Peyer's patch (tissue), 4 donors: ENCODE measurements around the gene MRE11. TPM values are rescaled to one million over a fixed set of nuclear protein-coding genes. Genes with fewer than 3 reads are reported as not detected.
A peak's percentile ranks its signal among the peaks of the same experiment; 100 is the strongest.

Source experiments
- DNase-seq, 3 donors: peaks; one replicate each; pipeline ENCODE4 v3.0.0-alpha.2; 2017 to 2019
- H3K27ac ChIP-seq, 4 donors: fragments of 200-600 bp; sonication (generic); one replicate each; pipeline ENCODE4 v1.5.1; 2016 to 2019
- H3K27me3 ChIP-seq, 2 donors: fragments of 200-600 bp; sonication (generic); one replicate each; pipeline ENCODE4 v1.5.1; 2019
- H3K36me3 ChIP-seq, 3 donors: fragments of 200-600 bp; sonication (generic); one replicate each; pipeline ENCODE4 v1.5.1; 2016 to 2019
- H3K4me1 ChIP-seq, 4 donors: fragments of 200-600 bp; sonication (generic); one replicate each; pipeline ENCODE4 v1.5.1; 2016 to 2019
- H3K4me3 ChIP-seq, 4 donors: fragments of 200-600 bp; sonication (generic); 1 replicate in 3 of 4; 2 replicates in 1 of 4; pipeline ENCODE4 v1.5.1; 2016 to 2019; ENCODE audit warnings: mild to moderate bottlenecking in 1 of 4
- H3K9me3 ChIP-seq, 4 donors: fragments of 200-600 bp; sonication (generic); one replicate each; pipeline ENCODE4 v1.5.1; 2016 to 2019; ENCODE audit warnings: mild to moderate bottlenecking in 1 of 4
- CTCF ChIP-seq, 6 experiments: fragments of 450-650 bp in 4 of 6; fragments of 200-600 bp in 2 of 6; sonication (generic) in 1 of 6; IDR thresholded peaks; one replicate each; pipeline ENCODE4 v1.5.1; 2017 to 2019; ENCODE audit warnings: antibody characterized with exemption in 6 of 6, mild to moderate bottlenecking in 3 of 6, moderate library complexity in 1 of 6
- POLR2A ChIP-seq, 2 donors: fragments of 450-650 bp; IDR thresholded peaks; one replicate each; pipeline ENCODE4 v1.5.1; 2017; ENCODE audit warnings: antibody characterized with exemption in 2 of 2, mild to moderate bottlenecking in 2 of 2, moderate library complexity in 2 of 2
- total RNA-seq, 4 donors: library from RNA; depleted of rRNA; stranded (reverse); fragments of >200 nt; gene quantifications; one replicate each; pipeline ENCODE4 v1.1.0, GENCODE V29; 2016

Gene MRE11
- total RNA-seq, 4 donors from 2014 or later = 9.7 to 38.0 (median 14.1) TPM

GRCh38 chr11:94533206-94533605 is 39.6 kb upstream of the MRE11 start:
- DNase-seq = no peak
- Histone ChIP-seq H3K27ac (no peak overlapping the region), H3K4me3 (no peak overlapping the region), H3K4me1 (peaks cover 0 to 11% (median 2%) of the 10 kb centered on the region in 4 donors), H3K27me3 (no peaks in the 10 kb centered on the region), H3K36me3 (no peaks in the 10 kb centered on the region), H3K9me3 (no peaks in the 10 kb centered on the region)
- TF ChIP-seq CTCF (IDR thresholded peaks at IDR 0.05) (no peak), POLR2A (IDR thresholded peaks at IDR 0.05) (no peak)

GRCh38 chr11:94532211-94532610 is 38.6 kb upstream of the MRE11 start:
- Histone ChIP-seq H3K27ac (no peak overlapping the region), H3K27me3 (no peaks in the 10 kb centered on the region), H3K4me1 (peaks cover 0 to 6% (median 0%) of the 10 kb centered on the region in 4 donors), H3K9me3 (no peaks in the 10 kb centered on the region), H3K4me3 (no peak overlapping the region), H3K36me3 (no peaks in the 10 kb centered on the region)
- no peak for DNase-seq
- TF ChIP-seq CTCF (IDR thresholded peaks at IDR 0.05) (no peak), POLR2A (IDR thresholded peaks at IDR 0.05) (no peak)

GRCh38 chr11:94528551-94528950 is 34.9 kb upstream of the MRE11 start:
- TF ChIP-seq CTCF (IDR thresholded peaks at IDR 0.05) (no peak), POLR2A (IDR thresholded peaks at IDR 0.05) (no peak)
- no peak overlapping the region for H3K27ac ChIP-seq
- no peak for DNase-seq
- no peak overlapping the region for H3K4me3 ChIP-seq
- no peaks in the 10 kb centered on the region for H3K9me3 ChIP-seq
- H3K27me3 ChIP-seq = no peaks in the 10 kb centered on the region
- H3K4me1 ChIP-seq = peaks cover 0 to 7% (median 0%) of the 10 kb centered on the region in 4 donors
- no peaks in the 10 kb centered on the region for H3K36me3 ChIP-seq

- no peak for DNase-seq
- Histone ChIP-seq H3K9me3 (no peaks in the 10 kb centered on the region), H3K4me3 (no peak overlapping the region), H3K4me1 (peaks cover 0 to 7% (median 0%) of the 10 kb centered on the region in 4 donors), H3K36me3 (no peaks in the 10 kb centered on the region), H3K27me3 (no peaks in the 10 kb centered on the region), H3K27ac (no peak overlapping the region)
- TF ChIP-seq CTCF (IDR thresholded peaks at IDR 0.05) (no peak), POLR2A (IDR thresholded peaks at IDR 0.05) (no peak)
These were observed 33.2 kb upstream of the MRE11 start for GRCh38 chr11:94526645-94527438.

- Histone ChIP-seq H3K9me3 (no peaks in the 10 kb centered on the region), H3K4me1 (peaks cover 0 to 7% (median 0%) of the 10 kb centered on the region in 4 donors)
- no peak for TF ChIP-seq POLR2A (IDR thresholded peaks at IDR 0.05)
- no peak for TF ChIP-seq CTCF (IDR thresholded peaks at IDR 0.05)
These were observed 32.1 kb upstream of the MRE11 start for GRCh38 chr11:94525546-94526324.

More at GRCh38 chr11:94525546-94526324, 32.1 kb upstream of the MRE11 start:
- Histone ChIP-seq H3K36me3 (no peaks in the 10 kb centered on the region), H3K4me3 (no peak overlapping the region), H3K27me3 (no peaks in the 10 kb centered on the region), H3K27ac (no peak overlapping the region)
- peak in 2 of 3 donors; percentile 71 to 79 for DNase-seq
